Measurements from ENCODE around the gene CDK4.
"Not testable (repeated sequence)": the region's sequence is repeated elsewhere in the genome, so short reads cannot be mapped to it uniquely, and the experiment has no call there.

CDK4 gene

DNA sequence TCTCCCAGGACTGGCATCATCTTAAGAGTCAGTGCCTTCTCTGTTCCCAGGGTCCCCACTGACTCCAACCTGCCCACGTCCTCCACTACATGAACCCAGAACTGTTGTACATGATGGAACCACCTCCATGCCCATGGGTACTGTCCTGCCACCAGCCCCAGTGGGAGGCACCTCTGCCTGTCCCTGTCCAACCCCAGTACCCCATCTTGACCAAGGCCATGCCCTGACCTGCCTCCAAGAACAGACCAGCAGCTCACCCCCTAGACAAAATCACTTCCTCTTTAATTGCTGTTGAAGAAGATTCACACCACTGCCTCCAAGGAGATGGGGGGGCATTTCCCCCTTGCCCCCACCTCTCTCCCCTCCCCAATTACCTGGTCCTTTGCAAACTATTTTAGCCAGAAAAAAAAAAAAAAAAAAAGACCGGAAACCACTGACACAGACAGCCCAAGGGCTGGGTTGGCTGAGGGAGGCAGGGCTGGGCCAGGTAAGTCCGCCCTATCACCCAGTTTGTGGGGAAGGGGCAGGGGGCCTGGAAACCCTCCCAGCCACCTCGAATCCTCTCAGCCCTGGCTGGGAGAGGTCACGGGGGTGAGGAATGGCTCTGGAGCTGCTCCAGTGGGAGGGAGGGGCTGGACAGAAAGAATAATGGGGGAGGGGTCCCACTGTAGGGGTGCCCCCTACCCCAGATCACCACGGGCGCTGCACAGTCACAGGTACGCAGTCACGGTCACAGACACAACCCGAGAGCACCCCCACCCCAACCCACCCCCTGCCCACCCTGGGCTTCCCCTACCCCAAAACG, 27.0 kb downstream of the CDK4 start:
- DNase-seq (ENCODE audit: low spot score) = no peak

- DNase-seq (ENCODE audit: low spot score) = no peak
Measured at GRCh38 chr12:57724003-57724935, 27.8 kb downstream of the CDK4 start.

GRCh38 chr12:57723630-57723962, 28.5 kb downstream of the CDK4 start:
- DNase-seq (ENCODE audit: low spot score) = no peak

- no peak for DNase-seq (ENCODE audit: low spot score)
Measured at GRCh38 chr12:57722716-57723629, 29.1 kb downstream of the CDK4 start.

GRCh38 chr12:57721846-57722608, 30.1 kb downstream of the CDK4 start:
- DNase-seq (ENCODE audit: low spot score) = not testable (repeated sequence)

DNA sequence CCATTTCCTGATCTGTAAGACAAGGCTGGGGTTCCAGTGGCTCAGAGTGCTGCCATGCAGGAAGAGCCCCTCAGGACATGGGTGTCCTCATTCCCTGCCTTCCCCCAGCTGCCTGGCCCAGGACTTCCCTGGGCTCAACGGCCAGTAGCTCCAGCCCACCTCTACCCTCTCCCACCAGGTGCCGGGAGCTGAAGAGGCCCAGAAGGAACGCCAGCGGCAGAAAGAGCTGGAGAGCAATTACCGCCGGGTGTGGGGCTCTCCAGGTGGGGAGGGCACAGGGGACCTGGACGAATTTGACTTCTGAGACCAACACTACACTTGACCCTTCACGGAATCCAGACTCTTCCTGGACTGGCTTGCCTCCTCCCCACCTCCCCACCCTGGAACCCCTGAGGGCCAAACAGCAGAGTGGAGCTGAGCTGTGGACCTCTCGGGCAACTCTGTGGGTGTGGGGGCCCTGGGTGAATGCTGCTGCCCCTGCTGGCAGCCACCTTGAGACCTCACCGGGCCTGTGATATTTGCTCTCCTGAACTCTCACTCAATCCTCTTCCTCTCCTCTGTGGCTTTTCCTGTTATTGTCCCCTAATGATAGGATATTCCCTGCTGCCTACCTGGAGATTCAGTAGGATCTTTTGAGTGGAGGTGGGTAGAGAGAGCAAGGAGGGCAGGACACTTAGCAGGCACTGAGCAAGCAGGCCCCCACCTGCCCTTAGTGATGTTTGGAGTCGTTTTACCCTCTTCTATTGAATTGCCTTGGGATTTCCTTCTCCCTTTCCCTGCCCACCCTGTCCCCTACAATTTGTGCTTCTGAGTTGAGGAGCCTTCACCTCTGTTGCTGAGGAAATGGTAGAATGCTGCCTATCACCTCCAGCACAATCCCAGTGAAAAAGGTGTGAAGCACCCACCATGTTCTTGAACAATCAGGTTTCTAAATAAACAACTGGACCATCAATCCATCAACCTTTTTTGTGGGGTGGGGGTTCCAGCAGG, 31.2 kb downstream of the CDK4 start:
- no peak for DNase-seq (ENCODE audit: low spot score)

DNA sequence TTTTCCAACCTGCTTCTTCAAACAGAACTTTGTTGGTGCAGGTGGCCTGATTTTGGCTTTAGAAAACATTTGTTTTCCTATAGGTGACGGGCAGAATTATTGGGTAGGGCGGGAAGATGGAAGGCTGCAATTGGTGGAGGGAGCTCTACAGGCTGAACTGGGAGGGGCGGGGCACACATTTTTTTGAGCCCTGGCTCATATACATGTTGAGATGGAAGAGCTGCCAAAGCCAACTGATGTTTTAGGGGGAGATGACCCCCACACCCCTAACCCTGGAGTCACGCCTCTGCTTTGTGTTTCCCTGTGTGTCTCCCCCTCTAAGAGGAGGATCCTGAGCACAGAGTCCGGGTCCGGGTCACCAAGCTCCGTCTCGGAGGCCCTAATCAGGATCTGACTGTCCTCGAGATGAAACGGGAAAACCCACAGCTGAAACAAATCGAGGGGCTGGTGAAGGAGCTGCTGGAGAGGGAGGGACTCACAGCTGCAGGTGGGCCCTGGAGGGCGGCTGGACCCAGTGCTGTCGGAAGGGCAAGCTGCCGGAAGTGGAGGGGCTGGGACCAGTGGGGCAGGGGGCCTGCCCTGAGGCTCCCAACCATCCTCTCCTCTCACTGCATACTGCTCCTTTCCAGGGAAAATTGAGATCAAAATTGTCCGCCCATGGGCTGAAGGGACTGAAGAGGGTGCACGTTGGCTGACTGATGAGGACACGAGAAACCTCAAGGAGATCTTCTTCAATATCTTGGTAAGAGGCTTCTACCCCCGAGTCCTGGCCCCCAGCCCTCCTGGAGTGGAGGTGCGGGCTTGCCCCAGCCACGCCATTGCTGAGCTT, 32.1 kb downstream of the CDK4 start:
- DNase-seq (ENCODE audit: low spot score) = no peak

DNA sequence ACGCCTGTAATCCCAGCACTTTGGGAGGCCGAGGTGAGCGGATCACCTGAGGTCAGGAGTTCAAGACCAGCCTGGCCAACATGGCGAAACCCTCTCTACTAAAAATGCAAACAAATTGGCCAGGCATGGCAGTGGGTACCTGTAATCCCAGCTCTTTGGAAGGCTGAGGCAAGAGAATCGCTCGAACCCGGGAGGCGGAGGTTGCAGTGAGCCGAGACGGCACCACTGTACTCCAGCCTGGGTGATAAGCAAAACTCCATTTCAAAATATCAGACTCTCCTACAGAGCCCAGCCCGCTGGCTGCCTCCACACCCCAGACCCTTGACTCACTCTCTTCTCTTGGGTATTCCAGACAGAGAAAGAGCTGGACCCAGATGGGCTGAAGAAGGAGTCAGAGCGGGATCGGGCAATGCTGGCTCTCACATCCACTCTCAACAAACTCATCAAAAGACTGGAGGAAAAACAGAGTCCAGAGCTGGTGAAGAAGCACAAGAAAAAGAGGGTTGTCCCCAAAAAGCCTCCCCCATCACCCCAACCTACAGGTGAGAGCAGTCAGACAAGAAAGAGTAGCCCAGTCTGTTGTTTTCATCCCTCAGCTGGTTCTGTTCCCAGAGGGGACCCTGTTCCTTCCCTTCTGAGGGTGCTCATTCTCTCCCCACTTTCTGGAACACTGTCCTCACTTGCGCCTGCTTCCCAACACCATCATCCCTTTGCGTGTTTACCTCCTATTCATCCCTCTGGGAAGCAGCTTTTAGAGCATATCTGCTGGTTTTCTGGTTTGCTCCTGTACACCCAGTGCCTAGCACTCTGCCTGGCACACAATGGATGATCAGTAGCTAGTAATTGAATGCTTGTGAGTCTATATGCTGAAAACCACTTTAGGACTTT, 33.2 kb downstream of the CDK4 start:
- DNase-seq (ENCODE audit: low spot score) = no peak

DNA sequence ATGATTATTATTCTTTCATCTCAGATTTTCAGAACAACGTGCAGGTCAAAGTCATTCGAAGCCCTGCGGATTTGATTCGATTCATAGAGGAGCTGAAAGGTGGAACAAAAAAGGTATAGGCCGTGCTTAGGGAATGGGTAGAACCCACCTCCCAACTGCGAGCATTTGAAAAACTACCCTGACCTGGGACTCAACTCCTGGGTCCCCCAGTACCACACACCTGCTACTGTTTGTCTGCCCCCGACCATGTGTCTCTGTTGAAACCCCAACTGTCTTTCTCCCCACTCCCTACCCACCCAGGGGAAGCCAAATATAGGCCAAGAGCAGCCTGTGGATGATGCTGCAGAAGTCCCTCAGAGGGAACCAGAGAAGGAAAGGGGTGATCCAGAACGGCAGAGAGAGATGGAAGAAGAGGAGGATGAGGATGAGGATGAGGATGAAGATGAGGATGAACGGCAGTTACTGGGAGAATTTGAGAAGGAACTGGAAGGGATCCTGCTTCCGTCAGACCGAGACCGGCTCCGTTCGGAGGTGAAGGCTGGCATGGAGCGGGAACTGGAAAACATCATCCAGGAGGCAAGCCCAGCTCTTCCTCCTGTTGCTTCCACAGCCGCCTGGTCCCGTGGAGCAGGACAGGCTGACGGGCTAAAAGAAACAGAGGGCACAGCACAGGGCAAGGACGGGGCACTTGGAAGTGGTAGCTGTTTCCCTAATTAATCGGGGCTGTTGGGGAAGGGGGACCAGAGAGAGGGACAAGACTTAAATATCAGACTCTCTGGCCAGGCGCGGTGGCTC, 34.1 kb downstream of the CDK4 start:
- DNase-seq (ENCODE audit: low spot score) = no peak

- DNase-seq (ENCODE audit: low spot score) = no peak
Measured at GRCh38 chr12:57717131-57717530, 35.0 kb downstream of the CDK4 start.

DNA sequence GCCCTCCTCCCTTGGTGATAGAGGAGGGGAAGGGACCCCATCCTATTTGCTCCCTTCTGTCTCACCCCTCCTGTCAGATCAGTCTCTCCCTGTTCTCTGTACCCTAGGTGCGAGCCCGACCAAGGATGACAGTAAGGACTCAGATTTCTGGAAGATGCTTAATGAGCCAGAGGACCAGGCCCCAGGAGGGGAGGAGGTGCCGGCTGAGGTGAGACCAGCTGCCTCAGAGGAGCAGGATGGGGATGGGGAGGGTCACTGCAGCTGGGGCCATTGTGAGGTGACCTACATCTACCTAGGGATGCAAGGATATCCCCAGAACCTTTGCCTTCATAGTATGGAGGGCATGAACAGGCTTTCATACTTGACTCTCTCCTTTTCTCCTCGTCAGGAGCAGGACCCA, 35.8 kb downstream of the CDK4 start:
- no peak for DNase-seq (ENCODE audit: low spot score)

DNA sequence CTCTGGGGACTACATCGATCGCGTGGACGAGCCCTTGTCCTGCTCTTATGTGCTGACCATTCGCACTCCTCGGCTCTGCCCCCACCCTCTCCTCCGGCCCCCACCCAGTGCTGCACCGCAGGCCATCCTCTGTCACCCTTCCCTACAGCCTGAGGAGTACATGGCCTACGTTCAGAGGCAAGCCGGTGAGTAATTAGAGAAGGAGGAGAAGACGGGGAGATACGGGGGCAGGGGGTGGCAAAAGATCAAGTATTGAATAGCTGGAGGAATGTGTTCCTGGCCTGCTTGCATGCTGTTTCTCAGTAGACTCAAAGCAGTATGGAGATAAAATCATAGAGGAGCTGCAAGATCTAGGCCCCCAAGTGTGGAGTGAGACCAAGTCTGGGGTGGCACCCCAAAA, 36.3 kb downstream of the CDK4 start:
- no peak for DNase-seq (ENCODE audit: low spot score)

DNA sequence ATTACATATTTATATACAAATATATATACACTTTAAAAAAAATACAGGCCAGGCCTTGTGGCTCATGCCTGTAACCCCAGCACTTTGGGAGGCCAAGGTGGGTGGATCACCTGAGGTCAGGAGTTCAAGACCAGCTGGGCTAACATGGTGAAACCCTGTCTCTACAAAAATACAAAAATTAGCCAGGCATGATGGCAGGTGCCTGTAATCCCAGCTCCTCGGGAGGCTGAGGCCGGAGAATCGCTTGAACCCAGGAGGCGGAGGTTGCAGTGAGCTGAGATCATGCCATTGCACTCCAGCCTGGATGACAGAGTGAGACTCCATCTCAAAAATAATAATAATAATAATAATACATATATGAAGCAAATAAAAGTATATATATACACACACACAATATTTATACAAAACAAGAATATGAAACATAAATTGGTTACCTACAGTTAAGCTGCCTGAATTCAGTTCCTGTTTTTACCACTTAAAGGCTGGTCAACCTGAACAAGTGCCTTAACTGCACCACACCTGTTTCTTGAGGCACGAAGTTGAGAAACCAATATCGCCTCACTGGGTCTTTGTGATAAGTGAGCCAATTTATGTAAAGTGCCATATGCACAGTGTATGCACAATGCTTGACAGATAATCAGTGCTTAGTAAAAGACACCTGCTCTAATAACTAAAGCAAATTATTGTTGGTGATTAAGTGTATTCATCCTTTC, 36.9 kb downstream of the CDK4 start:
- not testable (repeated sequence) for DNase-seq (ENCODE audit: low spot score)

- DNase-seq (ENCODE audit: low spot score) = no peak
Measured at GRCh38 chr12:57713209-57713608, 38.9 kb downstream of the CDK4 start.

GRCh38 chr12:57712701-57713100, 39.4 kb downstream of the CDK4 start:
- DNase-seq (ENCODE audit: low spot score) = no peak

GRCh38 chr12:57708296-57708695, 43.8 kb downstream of the CDK4 start:
- DNase-seq (ENCODE audit: low spot score) = no peak

DNA sequence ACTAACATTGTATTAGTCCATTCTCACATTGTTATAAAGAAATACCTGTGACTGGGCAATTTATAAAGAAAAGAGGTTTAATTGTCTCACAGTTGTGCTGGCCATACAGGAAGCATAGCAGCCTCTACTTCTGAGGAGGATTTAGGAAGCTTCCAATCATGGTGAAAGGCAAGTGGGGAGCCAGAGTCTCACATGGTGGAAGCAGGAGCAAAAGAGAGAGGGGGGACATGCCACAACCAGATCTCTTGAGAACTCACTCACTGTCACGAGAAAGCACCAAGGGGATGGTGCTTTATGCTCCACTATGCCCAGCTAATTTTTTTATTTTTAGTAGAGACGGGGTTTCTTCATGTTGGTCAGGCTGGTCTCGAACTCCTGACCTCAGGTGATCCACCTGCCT, 44.9 kb downstream of the CDK4 start:
- no peak for DNase-seq (ENCODE audit: low spot score)

All from hematopoietic multipotent progenitor cell treated with erythropoietin and hydrocortisone succinate and interleukin-3 and kit ligand, for 17 days (in vitro differentiated cells).